Muscle of leg (tissue), 11 donors: ENCODE data around the gene CTNND2. TPM values are rescaled to one million over a fixed set of nuclear protein-coding genes. Genes with fewer than 3 reads are reported as not detected.
A peak's percentile ranks its signal among the peaks of the same experiment; 100 is the strongest.
"Not testable (repeated sequence)": the region's sequence is repeated elsewhere in the genome, so short reads cannot be mapped to it uniquely, and the experiment has no call there.

Experiments
- DNase-seq: peaks from one replicate; pipeline ENCODE4 v3.0.0; 2013
- H3K27ac ChIP-seq: one replicate; pipeline ENCODE4 v1.5.1; 2013; ENCODE audit warnings: mild to moderate bottlenecking, low read length, control low read depth
- H3K27me3 ChIP-seq: one replicate; pipeline ENCODE4 v1.6.1; 2013; ENCODE audit warnings: low read length; ENCODE audit not compliant: control insufficient read depth, insufficient read depth
- H3K36me3 ChIP-seq: one replicate; pipeline ENCODE4 v1.6.1; 2013; ENCODE audit warnings: low read length; ENCODE audit not compliant: control insufficient read depth, insufficient read depth
- H3K4me1 ChIP-seq: one replicate; pipeline ENCODE4 v1.6.1; 2013; ENCODE audit warnings: low read length; ENCODE audit not compliant: control insufficient read depth, insufficient read depth
- H3K4me3 ChIP-seq: one replicate; pipeline ENCODE4 v1.5.1; 2013; ENCODE audit warnings: low read length, control low read depth
- H3K9me3 ChIP-seq: replicated peaks from 2 replicates; pipeline ENCODE4 v1.6.1; 2013; ENCODE audit warnings: low read depth, low read length; ENCODE audit not compliant: control insufficient read depth
- WGBS: methylation state at CpG from one replicate; pipeline ENCODE4 v1.1.5; 2013; ENCODE audit warnings: missing lambda C conversion rate; ENCODE audit not compliant: insufficient coverage; 5-methylcytosine and 5-hydroxymethylcytosine counted together
- polyA plus RNA-seq, 8 donors: library from polyadenylated mRNA; unstranded; fragments of 120-200 nt; gene quantifications; one replicate each; pipeline versions ENCODE4 v1.2.1 to v1.2.3, GENCODE V29; 2013; ENCODE audit warnings: inconsistent platforms in 1 of 8, low replicate concordance in 1 of 8; ENCODE audit not compliant: insufficient read length in 8 of 8, insufficient read depth in 1 of 8
- total RNA-seq: library from RNA; stranded (reverse); fragments of 120-200 nt; gene quantifications from one replicate; pipeline ENCODE4 v1.2.4, GENCODE V29; 2013

Gene CTNND2
- total and polyA plus RNA-seq, 9 donors = 0.48 to 1.0 (median 0.71) TPM

- H3K4me3 ChIP-seq, H3K27ac ChIP-seq, H3K27me3 ChIP-seq, DNase-seq, H3K4me1 ChIP-seq, H3K36me3 ChIP-seq: not testable (repeated sequence)
- peaks cover 10% of the 10 kb centered on the region for H3K9me3 ChIP-seq
- no CpG with 5 or more reads among the region's 1 CpG for WGBS
These were observed 75.7 kb downstream of the CTNND2 start for GRCh38 chr5:11828566-11828965.

GRCh38 chr5:11822598-11822997, 81.6 kb downstream of the CTNND2 start:
- Histone ChIP-seq H3K27ac (no peak overlapping the region), H3K4me3 (no peak overlapping the region), H3K9me3 (no peaks in the 10 kb centered on the region), H3K27me3 (no peaks in the 10 kb centered on the region), H3K36me3 (no peaks in the 10 kb centered on the region), H3K4me1 (no peaks in the 10 kb centered on the region)
- no peak for DNase-seq
- no CpG with 5 or more reads among the region's 1 CpG for WGBS

DNA sequence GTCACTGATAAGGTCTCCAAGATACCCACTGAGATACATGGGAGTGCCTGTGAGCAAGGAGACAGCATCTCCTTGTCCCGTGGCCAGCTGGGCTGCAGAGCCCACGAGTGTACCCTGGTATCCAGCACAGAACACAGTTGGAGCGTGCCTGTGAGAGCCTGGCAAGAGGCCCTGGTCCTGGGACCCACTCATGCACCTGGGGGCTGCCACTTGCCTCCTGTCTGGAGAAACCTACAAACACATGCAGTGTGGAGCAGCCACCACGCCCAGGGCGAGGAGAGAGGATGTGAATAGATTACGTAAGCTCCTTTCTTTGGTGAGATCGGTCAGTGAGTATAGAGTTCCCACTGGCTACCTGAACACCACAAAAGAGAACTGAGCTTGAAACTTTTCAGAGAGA, 88.3 kb downstream of the CTNND2 start:
- Histone ChIP-seq H3K9me3 (no peaks in the 10 kb centered on the region), H3K27ac (no peak overlapping the region), H3K4me3 (no peak overlapping the region), H3K27me3 (no peaks in the 10 kb centered on the region), H3K36me3 (no peaks in the 10 kb centered on the region), H3K4me1 (no peaks in the 10 kb centered on the region)
- 57% methylated on average over 3 of the region's 7 CpGs for WGBS
- DNase-seq = no peak

DNA sequence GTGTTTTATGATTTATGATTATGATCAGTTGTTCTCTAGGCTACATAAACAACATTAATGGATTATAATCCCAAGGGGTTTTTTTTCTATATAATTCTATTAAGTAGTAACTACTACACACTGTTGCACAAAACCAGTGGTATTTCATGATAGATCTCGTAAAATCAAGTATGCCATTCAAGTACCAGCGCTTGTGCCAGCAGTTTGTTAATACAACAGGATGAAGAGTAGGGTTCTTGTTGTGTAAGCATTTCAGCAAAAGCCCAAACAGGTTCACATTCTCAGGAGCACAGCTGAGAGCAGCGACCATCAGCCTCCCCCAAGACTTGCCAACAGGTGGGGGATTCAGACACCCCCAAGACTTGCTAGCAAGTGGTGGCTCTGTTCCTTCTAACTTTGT, 88.8 kb downstream of the CTNND2 start:
- H3K27ac ChIP-seq = no peak overlapping the region
- H3K36me3 ChIP-seq = no peaks in the 10 kb centered on the region
- H3K27me3 ChIP-seq = no peaks in the 10 kb centered on the region
- WGBS = no CpG with 5 or more reads among the region's 3 CpGs
- H3K9me3 ChIP-seq = no peaks in the 10 kb centered on the region
- no peak overlapping the region for H3K4me3 ChIP-seq
- DNase-seq = no peak
- H3K4me1 ChIP-seq = no peaks in the 10 kb centered on the region

DNA sequence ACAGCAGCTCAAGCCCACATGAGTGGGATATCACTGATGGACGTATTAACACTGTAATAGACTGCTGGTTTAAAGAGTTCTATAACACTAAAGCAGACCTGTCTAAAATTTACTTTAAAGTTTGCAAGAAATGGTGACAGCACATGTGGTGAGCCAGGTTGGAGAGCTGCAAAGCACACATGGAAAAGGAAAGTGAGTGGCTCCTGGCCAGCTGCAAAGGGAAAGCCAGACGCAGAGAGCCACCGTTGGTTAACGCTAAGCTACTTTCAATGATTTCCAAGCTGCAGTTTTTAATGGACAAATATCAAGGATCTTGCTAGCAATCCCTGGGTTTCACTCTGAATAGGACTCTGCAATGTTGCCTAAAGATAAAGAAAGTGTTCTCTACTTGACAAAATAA, 89.9 kb downstream of the CTNND2 start:
- Histone ChIP-seq H3K9me3 (no peaks in the 10 kb centered on the region), H3K27me3 (no peaks in the 10 kb centered on the region), H3K36me3 (no peaks in the 10 kb centered on the region), H3K27ac (no peak overlapping the region), H3K4me3 (no peak overlapping the region), H3K4me1 (no peaks in the 10 kb centered on the region)
- peak; percentile 47 for DNase-seq
- WGBS = 42% methylated on average over 3 of the region's 4 CpGs

DNA sequence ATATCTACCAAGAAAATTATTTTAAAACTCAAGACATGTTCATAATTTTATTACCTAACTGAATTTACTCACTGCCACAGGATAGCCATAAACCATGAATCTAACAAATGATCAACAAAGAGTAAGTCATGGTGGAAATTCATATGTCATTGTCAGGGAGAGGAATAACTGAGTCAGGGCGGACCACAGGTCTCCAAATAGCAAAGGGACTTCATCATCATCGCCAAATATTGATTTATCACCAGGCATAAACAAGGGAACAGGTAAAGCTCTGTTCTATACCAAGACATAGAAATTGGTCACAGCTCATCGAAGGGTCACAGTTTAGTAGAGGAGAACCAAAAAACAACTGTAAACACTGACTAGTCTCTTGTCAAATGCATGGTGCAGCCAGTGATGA, 94.8 kb downstream of the CTNND2 start:
- no peak for DNase-seq
- Histone ChIP-seq H3K27me3 (no peaks in the 10 kb centered on the region), H3K27ac (no peak overlapping the region), H3K9me3 (no peaks in the 10 kb centered on the region), H3K36me3 (no peaks in the 10 kb centered on the region), H3K4me3 (no peak overlapping the region), H3K4me1 (no peaks in the 10 kb centered on the region)
- WGBS = 80% methylated on average over 1 of the region's 3 CpGs

DNA sequence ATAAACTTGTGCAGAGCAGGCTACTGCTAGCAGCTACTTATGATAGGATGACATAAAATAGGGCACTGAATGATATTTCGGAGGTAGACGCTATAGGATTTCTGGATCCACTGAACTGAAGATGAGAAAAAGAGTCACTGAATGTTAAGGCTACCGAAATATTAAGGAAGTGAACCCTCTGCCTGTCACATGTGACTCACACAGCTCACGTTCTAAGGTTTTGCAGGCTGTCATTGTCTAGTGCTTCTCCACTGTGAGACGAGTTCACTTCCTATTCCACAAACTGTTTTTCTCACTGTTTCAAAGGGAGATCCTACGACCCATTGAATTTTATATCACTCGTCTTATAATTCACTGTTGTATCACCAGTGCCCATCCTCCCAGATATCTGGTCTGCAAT, 100.8 kb downstream of the CTNND2 start:
- H3K27me3 ChIP-seq = no peaks in the 10 kb centered on the region
- no peak overlapping the region for H3K27ac ChIP-seq
- WGBS = 81% methylated on average over 5 of the region's 7 CpGs
- H3K36me3 ChIP-seq = no peaks in the 10 kb centered on the region
- no peaks in the 10 kb centered on the region for H3K4me1 ChIP-seq
- no peak for DNase-seq
- H3K9me3 ChIP-seq = no peaks in the 10 kb centered on the region
- no peak overlapping the region for H3K4me3 ChIP-seq

DNA sequence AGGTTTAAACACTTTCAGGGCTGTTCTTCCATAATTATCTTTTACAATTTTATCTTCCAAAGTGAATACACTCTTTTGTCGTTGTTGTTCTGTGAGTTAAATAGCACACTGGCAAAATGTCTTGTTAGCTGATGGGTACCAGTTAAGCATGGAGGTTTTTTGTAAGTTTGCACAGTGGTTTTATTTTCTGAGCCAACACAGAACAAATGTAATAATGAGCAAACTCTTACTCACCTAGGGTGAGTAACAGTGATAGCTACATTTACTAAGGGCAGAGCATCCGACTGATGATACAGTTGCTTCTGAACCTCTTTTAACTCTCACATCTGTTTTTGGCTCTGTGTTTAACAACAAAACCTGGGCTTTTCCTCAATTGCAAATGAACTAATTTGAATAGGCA, 103.2 kb downstream of the CTNND2 start:
- no peaks in the 10 kb centered on the region for H3K4me1 ChIP-seq
- H3K27me3 ChIP-seq = no peaks in the 10 kb centered on the region
- no peak overlapping the region for H3K4me3 ChIP-seq
- H3K36me3 ChIP-seq = no peaks in the 10 kb centered on the region
- WGBS = no CpG with 5 or more reads among the region's 2 CpGs
- DNase-seq = no peak
- H3K27ac ChIP-seq = no peak overlapping the region
- H3K9me3 ChIP-seq = no peaks in the 10 kb centered on the region

GRCh38 chr5:11797132-11797531, 107.1 kb downstream of the CTNND2 start:
- peak; percentile 6 for DNase-seq
- Histone ChIP-seq H3K4me1 (no peaks in the 10 kb centered on the region), H3K36me3 (no peaks in the 10 kb centered on the region), H3K4me3 (no peak overlapping the region), H3K27ac (no peak overlapping the region), H3K27me3 (no peaks in the 10 kb centered on the region), H3K9me3 (no peaks in the 10 kb centered on the region)
- WGBS = 63% methylated on average over 3 of the region's 4 CpGs

GRCh38 chr5:11793396-11793795, 110.8 kb downstream of the CTNND2 start:
- 75% methylated on average over 1 of the region's 1 CpG for WGBS
- no peaks in the 10 kb centered on the region for H3K9me3 ChIP-seq
- DNase-seq = no peak
- H3K27ac ChIP-seq = no peak overlapping the region
- no peaks in the 10 kb centered on the region for H3K27me3 ChIP-seq
- H3K4me3 ChIP-seq = no peak overlapping the region
- no peaks in the 10 kb centered on the region for H3K36me3 ChIP-seq
- no peaks in the 10 kb centered on the region for H3K4me1 ChIP-seq

DNA sequence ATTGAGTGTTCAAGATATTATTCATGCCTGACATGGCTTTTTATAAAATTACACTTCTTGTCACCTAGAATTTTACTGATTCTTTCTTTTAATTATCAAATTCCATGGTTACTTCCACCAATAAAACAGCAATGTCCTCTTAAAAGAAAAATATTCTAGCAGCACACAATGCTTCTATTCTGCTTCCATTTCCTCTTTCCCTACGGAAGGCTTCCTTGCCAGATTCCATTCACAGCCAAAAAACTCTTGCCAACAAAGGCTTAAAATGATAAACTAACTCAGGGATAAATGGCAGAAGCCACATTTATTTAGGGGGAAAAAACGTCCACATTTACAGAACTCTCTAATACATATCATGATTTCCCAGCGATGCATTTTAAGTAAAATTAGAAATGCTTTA, 111.6 kb downstream of the CTNND2 start:
- no peaks in the 10 kb centered on the region for H3K9me3 ChIP-seq
- no peaks in the 10 kb centered on the region for H3K4me1 ChIP-seq
- no peak overlapping the region for H3K4me3 ChIP-seq
- H3K36me3 ChIP-seq = no peaks in the 10 kb centered on the region
- H3K27me3 ChIP-seq = no peaks in the 10 kb centered on the region
- peak; percentile 3 for DNase-seq
- no CpG with 5 or more reads among the region's 3 CpGs for WGBS
- no peak overlapping the region for H3K27ac ChIP-seq
